ENCODE results near the gene BBS9. TPM values are rescaled to one million over a fixed set of nuclear protein-coding genes. Genes with fewer than 3 reads are reported as not detected.

The BBS9 gene
- polyA plus RNA-seq, 1 donor from 2014 or later, result 9.8 TPM

DNA sequence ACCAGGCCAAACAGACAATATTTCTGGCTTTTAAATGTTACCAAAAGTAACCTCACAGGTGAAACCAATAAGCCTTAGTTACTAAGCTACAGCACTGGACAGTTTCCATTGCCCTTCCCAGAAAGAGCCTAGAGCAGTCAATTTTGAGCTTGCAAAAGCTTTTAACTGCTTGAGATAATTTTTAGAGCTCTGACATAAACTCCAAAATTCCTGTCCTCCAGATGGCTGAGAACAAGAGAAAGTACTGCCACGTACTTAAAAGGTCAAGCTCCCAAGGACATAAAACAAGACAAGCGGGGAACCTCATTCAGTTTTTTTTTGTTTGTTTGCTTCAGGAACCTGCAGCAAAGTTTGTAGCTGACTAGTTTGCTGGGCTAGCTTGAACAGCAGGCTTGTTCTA, 54.1 kb downstream of the BBS9 start:
- Histone ChIP-seq H3K27me3 (ENCODE audit: insufficient read depth, low read depth, low read length) (no peaks in the 10 kb centered on the region), H3K9me3 (ENCODE audit: low read length) (no peaks in the 10 kb centered on the region), H3K9me2 (ENCODE audit: insufficient read depth, low read length) (no peaks in the 10 kb centered on the region), H3K4me2 (ENCODE audit: low read length) (no peak overlapping the region), H3K4me3 (ENCODE audit: low read length) (no peak overlapping the region), H3K36me3 (ENCODE audit: insufficient read depth, low read length) (peaks cover 5% of the 10 kb centered on the region), H3F3A (ENCODE audit: insufficient read depth, low read length, poor library complexity, severe bottlenecking) (no peaks in the 10 kb centered on the region), H3K79me2 (replicated peaks; ENCODE audit: insufficient read depth, low read length) (no peaks in the 10 kb centered on the region), H2AFZ (ENCODE audit: low read depth, low read length) (no peak overlapping the region), H4K20me1 (ENCODE audit: insufficient read depth) (no peaks in the 10 kb centered on the region), H3K27ac (ENCODE audit: low read length) (no peak overlapping the region), H3K9ac (ENCODE audit: low read length) (no peak overlapping the region)
- TF ChIP-seq POLR2AphosphoS5 (IDR thresholded peaks at IDR 0.05), result no peak
- TF ChIP-seq MXI1 (conservative IDR thresholded peaks at IDR 0.05; ENCODE audit: poor library complexity, severe bottlenecking), result no peak

DNA sequence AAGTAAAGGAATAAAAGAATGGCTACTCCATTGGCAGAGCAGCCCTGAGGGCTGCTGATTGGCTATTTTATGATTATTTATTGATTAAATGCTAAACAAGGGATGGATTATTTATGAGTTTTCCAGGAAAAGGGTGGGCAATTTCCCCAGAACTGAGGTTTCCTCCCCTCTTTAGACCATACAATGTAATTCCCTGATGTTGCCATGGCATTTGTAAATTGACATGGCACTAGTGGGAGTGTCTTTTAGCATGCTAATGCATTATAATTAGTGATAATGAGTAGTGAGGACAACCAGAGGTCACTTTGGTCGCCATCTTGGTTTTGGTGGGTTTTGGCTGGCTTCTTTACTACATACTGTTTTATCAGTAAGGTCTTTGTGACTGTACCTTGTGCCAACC, 55.5 kb downstream of the BBS9 start:
- H3K36me3 ChIP-seq (ENCODE audit: insufficient read depth, low read length), result peaks cover 5% of the 10 kb centered on the region
- no peak overlapping the region for H3K9ac ChIP-seq (ENCODE audit: low read length)
- TF ChIP-seq, protein P1, sequence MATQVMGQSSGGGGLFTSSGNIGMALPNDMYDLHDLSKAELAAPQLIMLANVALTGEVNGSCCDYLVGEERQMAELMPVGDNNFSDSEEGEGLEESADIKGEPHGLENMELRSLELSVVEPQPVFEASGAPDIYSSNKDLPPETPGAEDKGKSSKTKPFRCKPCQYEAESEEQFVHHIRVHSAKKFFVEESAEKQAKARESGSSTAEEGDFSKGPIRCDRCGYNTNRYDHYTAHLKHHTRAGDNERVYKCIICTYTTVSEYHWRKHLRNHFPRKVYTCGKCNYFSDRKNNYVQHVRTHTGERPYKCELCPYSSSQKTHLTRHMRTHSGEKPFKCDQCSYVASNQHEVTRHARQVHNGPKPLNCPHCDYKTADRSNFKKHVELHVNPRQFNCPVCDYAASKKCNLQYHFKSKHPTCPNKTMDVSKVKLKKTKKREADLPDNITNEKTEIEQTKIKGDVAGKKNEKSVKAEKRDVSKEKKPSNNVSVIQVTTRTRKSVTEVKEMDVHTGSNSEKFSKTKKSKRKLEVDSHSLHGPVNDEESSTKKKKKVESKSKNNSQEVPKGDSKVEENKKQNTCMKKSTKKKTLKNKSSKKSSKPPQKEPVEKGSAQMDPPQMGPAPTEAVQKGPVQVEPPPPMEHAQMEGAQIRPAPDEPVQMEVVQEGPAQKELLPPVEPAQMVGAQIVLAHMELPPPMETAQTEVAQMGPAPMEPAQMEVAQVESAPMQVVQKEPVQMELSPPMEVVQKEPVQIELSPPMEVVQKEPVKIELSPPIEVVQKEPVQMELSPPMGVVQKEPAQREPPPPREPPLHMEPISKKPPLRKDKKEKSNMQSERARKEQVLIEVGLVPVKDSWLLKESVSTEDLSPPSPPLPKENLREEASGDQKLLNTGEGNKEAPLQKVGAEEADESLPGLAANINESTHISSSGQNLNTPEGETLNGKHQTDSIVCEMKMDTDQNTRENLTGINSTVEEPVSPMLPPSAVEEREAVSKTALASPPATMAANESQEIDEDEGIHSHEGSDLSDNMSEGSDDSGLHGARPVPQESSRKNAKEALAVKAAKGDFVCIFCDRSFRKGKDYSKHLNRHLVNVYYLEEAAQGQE (IDR thresholded peaks at IDR 0.05; ENCODE audit: borderline replicate concordance), result no peak
- TF ChIP-seq POLR2AphosphoS5 (IDR thresholded peaks at IDR 0.05) (no peak), SMC3 (conservative IDR thresholded peaks at IDR 0.05; ENCODE audit: poor library complexity) (no peak), RAD21 (conservative IDR thresholded peaks at IDR 0.05) (no peak), MXI1 (conservative IDR thresholded peaks at IDR 0.05; ENCODE audit: poor library complexity, severe bottlenecking) (no peak), EP300 (conservative IDR thresholded peaks at IDR 0.05; ENCODE audit: poor library complexity, severe bottlenecking) (no peak), TAF1 (IDR thresholded peaks at IDR 0.05; ENCODE audit: low read depth) (no peak), EZH2 (IDR thresholded peaks at IDR 0.05; ENCODE audit: borderline replicate concordance, insufficient read depth, low read length, poor library complexity, severe bottlenecking) (no peak)
- TF ChIP-seq, protein P2, sequence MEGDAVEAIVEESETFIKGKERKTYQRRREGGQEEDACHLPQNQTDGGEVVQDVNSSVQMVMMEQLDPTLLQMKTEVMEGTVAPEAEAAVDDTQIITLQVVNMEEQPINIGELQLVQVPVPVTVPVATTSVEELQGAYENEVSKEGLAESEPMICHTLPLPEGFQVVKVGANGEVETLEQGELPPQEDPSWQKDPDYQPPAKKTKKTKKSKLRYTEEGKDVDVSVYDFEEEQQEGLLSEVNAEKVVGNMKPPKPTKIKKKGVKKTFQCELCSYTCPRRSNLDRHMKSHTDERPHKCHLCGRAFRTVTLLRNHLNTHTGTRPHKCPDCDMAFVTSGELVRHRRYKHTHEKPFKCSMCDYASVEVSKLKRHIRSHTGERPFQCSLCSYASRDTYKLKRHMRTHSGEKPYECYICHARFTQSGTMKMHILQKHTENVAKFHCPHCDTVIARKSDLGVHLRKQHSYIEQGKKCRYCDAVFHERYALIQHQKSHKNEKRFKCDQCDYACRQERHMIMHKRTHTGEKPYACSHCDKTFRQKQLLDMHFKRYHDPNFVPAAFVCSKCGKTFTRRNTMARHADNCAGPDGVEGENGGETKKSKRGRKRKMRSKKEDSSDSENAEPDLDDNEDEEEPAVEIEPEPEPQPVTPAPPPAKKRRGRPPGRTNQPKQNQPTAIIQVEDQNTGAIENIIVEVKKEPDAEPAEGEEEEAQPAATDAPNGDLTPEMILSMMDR (IDR thresholded peaks at IDR 0.05; ENCODE audit: poor library complexity, severe bottlenecking), result no peak
- no peaks in the 10 kb centered on the region for H3K79me2 ChIP-seq (replicated peaks; ENCODE audit: insufficient read depth, low read length)
- H3K9me3 ChIP-seq (ENCODE audit: low read length), result no peaks in the 10 kb centered on the region
- no peaks in the 10 kb centered on the region for H4K20me1 ChIP-seq (ENCODE audit: insufficient read depth)
- no peaks in the 10 kb centered on the region for H3F3A ChIP-seq (ENCODE audit: insufficient read depth, low read length, poor library complexity, severe bottlenecking)
- H3K4me2 ChIP-seq (ENCODE audit: low read length), result no peak overlapping the region
- no peaks in the 10 kb centered on the region for H3K27me3 ChIP-seq (ENCODE audit: insufficient read depth, low read depth, low read length)
- H3K9me2 ChIP-seq (ENCODE audit: insufficient read depth, low read length), result no peaks in the 10 kb centered on the region
- no peak overlapping the region for H2AFZ ChIP-seq (ENCODE audit: low read depth, low read length)
- no peak overlapping the region for H3K4me3 ChIP-seq (ENCODE audit: low read length)
- no peak overlapping the region for H3K27ac ChIP-seq (ENCODE audit: low read length)

DNA sequence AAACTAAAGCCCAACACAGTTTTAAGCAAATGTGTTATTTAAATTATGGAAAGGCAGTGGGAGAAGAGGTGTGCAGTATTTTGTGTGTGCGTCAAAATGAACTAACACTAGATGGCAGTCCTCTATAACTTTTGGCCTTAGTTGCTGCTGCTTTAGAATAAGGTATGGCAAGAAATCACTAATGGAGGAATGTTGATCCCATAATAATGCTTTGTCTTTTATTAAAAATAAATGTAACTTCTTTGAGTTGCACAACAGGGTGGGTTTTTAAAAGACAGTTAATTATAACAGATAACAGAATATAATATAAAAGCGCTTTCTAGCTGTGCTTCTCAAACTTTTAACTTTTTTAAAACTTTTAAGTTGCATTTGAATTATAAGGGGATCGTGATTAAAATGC, 56.4 kb downstream of the BBS9 start:
- Histone ChIP-seq H3F3A (ENCODE audit: insufficient read depth, low read length, poor library complexity, severe bottlenecking) (no peaks in the 10 kb centered on the region), H3K9me3 (ENCODE audit: low read length) (no peaks in the 10 kb centered on the region), H3K9ac (ENCODE audit: low read length) (no peak overlapping the region), H3K27me3 (ENCODE audit: insufficient read depth, low read depth, low read length) (no peaks in the 10 kb centered on the region), H3K4me3 (ENCODE audit: low read length) (no peak overlapping the region), H3K79me2 (replicated peaks; ENCODE audit: insufficient read depth, low read length) (no peaks in the 10 kb centered on the region), H2AFZ (ENCODE audit: low read depth, low read length) (no peak overlapping the region), H3K27ac (ENCODE audit: low read length) (no peak overlapping the region), H3K36me3 (ENCODE audit: insufficient read depth, low read length) (peaks cover 3% of the 10 kb centered on the region), H4K20me1 (ENCODE audit: insufficient read depth) (no peaks in the 10 kb centered on the region), H3K9me2 (ENCODE audit: insufficient read depth, low read length) (no peaks in the 10 kb centered on the region), H3K4me2 (ENCODE audit: low read length) (no peak overlapping the region)
- TF ChIP-seq RAD21 (conservative IDR thresholded peaks at IDR 0.05) (peak; percentile 87), TAF1 (IDR thresholded peaks at IDR 0.05; ENCODE audit: low read depth) (no peak), SMC3 (conservative IDR thresholded peaks at IDR 0.05; ENCODE audit: poor library complexity) (peak; percentile 82), MXI1 (conservative IDR thresholded peaks at IDR 0.05; ENCODE audit: poor library complexity, severe bottlenecking) (no peak), POLR2AphosphoS5 (IDR thresholded peaks at IDR 0.05) (no peak), EZH2 (IDR thresholded peaks at IDR 0.05; ENCODE audit: borderline replicate concordance, insufficient read depth, low read length, poor library complexity, severe bottlenecking) (no peak), EP300 (conservative IDR thresholded peaks at IDR 0.05; ENCODE audit: poor library complexity, severe bottlenecking) (no peak)
- TF ChIP-seq, protein P1 (IDR thresholded peaks at IDR 0.05; ENCODE audit: borderline replicate concordance), result no peak
- TF ChIP-seq, protein P2 (IDR thresholded peaks at IDR 0.05; ENCODE audit: poor library complexity, severe bottlenecking), result peak; percentile 84

Data from neural cell (in vitro differentiated cells).